ENCODE results near the gene DDX50. TPM values are rescaled to one million over a fixed set of nuclear protein-coding genes. Genes with fewer than 3 reads are reported as not detected.

DDX50 gene
- total RNA-seq, 1 donor from 2014 or later: 42.3 TPM

GRCh38 chr10:68871731-68872342, 29.3 kb upstream of the DDX50 start:
- no peak for TF ChIP-seq CTCF (IDR thresholded peaks at IDR 0.05; ENCODE audit: unreplicated experiment)
- Mint-ChIP-seq H3K4me1 (ENCODE audit: low read depth) (peaks cover 27% of the 10 kb centered on the region), H3K27me3 (no peaks in the 10 kb centered on the region), H3K36me3 (ENCODE audit: insufficient read depth) (peaks cover 8% of the 10 kb centered on the region), H3K4me3 (ENCODE audit: low read depth) (peak overlapping the region; percentile 16), H3K9me3 (ENCODE audit: low read depth) (peaks cover 11% of the 10 kb centered on the region), H3K27ac (peak overlapping the region; percentile 83)
- no peak for DNase-seq (ENCODE audit: low spot score, unreplicated experiment)

GRCh38 chr10:68876246-68877138, 24.6 kb upstream of the DDX50 start:
- Mint-ChIP-seq H3K9me3 (ENCODE audit: low read depth) (no peaks in the 10 kb centered on the region), H3K4me1 (ENCODE audit: low read depth) (peaks cover 43% of the 10 kb centered on the region), H3K36me3 (ENCODE audit: insufficient read depth) (no peaks in the 10 kb centered on the region), H3K27me3 (no peaks in the 10 kb centered on the region), H3K27ac (peak overlapping the region; percentile 95), H3K4me3 (ENCODE audit: low read depth) (peak overlapping the region; percentile 14)
- DNase-seq (ENCODE audit: low spot score, unreplicated experiment): no peak
- TF ChIP-seq CTCF (IDR thresholded peaks at IDR 0.05; ENCODE audit: unreplicated experiment): no peak

GRCh38 chr10:68877482-68878110, 23.5 kb upstream of the DDX50 start:
- no peak overlapping the region for H3K4me3 Mint-ChIP-seq (ENCODE audit: low read depth)

GRCh38 chr10:68878496-68878895, 22.6 kb upstream of the DDX50 start:
- no peaks in the 10 kb centered on the region for H3K36me3 Mint-ChIP-seq (ENCODE audit: insufficient read depth)
- H3K4me3 Mint-ChIP-seq (ENCODE audit: low read depth): no peak overlapping the region
- no peak overlapping the region for H3K27ac Mint-ChIP-seq
- H3K27me3 Mint-ChIP-seq: no peaks in the 10 kb centered on the region
- H3K9me3 Mint-ChIP-seq (ENCODE audit: low read depth): no peaks in the 10 kb centered on the region
- no peak for DNase-seq (ENCODE audit: low spot score, unreplicated experiment)
- peaks cover 37% of the 10 kb centered on the region for H3K4me1 Mint-ChIP-seq (ENCODE audit: low read depth)
- TF ChIP-seq CTCF (IDR thresholded peaks at IDR 0.05; ENCODE audit: unreplicated experiment): no peak

More at GRCh38 chr10:68877482-68878110, 23.5 kb upstream of the DDX50 start:
- H3K4me1 Mint-ChIP-seq (ENCODE audit: low read depth): peaks cover 37% of the 10 kb centered on the region
- DNase-seq (ENCODE audit: low spot score, unreplicated experiment): no peak
- no peaks in the 10 kb centered on the region for H3K9me3 Mint-ChIP-seq (ENCODE audit: low read depth)
- no peaks in the 10 kb centered on the region for H3K36me3 Mint-ChIP-seq (ENCODE audit: insufficient read depth)
- no peaks in the 10 kb centered on the region for H3K27me3 Mint-ChIP-seq
- no peak for TF ChIP-seq CTCF (IDR thresholded peaks at IDR 0.05; ENCODE audit: unreplicated experiment)
- peak overlapping the region; percentile 76 for H3K27ac Mint-ChIP-seq

- DNase-seq (ENCODE audit: low spot score, unreplicated experiment): no peak
- Mint-ChIP-seq H3K4me1 (ENCODE audit: low read depth) (peaks cover 37% of the 10 kb centered on the region), H3K4me3 (ENCODE audit: low read depth) (no peak overlapping the region), H3K27me3 (no peaks in the 10 kb centered on the region), H3K36me3 (ENCODE audit: insufficient read depth) (peaks cover 2% of the 10 kb centered on the region), H3K9me3 (ENCODE audit: low read depth) (no peaks in the 10 kb centered on the region), H3K27ac (no peak overlapping the region)
- TF ChIP-seq CTCF (IDR thresholded peaks at IDR 0.05; ENCODE audit: unreplicated experiment): no peak
Measured at GRCh38 chr10:68879628-68880027, 21.5 kb upstream of the DDX50 start.
